HepG2 (cell line): ENCODE data around the gene NAP1L4. TPM values are rescaled to one million over a fixed set of nuclear protein-coding genes. Genes with fewer than 3 reads are reported as not detected.

Experiments
- AGO2 ChIP-seq: fragments of 200-400 bp; formaldehyde crosslinking; optimal IDR thresholded peaks from 2 replicates; pipeline ENCODE3; 2017; ENCODE audit warnings: mild to moderate bottlenecking, low read depth, low read length, moderate library complexity
- ATF7-NPFF ChIP-seq: sonication (generic); formaldehyde crosslinking; IDR thresholded peaks from 2 replicates; pipeline ENCODE4 v1.8.1; 2023; ENCODE audit warnings: mild to moderate bottlenecking, low read depth, missing genetic modification reagents, moderate library complexity
- FOSL2 ChIP-seq: sonication (generic); formaldehyde crosslinking; IDR thresholded peaks from 2 replicates; pipeline ENCODE4 v1.4.0; 2020; ENCODE audit warnings: missing genetic modification reagents
- HIC2 ChIP-seq: sonication (generic); formaldehyde crosslinking; IDR thresholded peaks from 2 replicates; pipeline ENCODE4 v1.9.0; 2022; ENCODE audit warnings: low read depth, missing genetic modification reagents
- HOMEZ ChIP-seq: IDR thresholded peaks from 2 replicates; pipeline ENCODE4 v1.6.1; 2016; ENCODE audit warnings: low read depth
- MAFF ChIP-seq: IDR thresholded peaks from 2 replicates; pipeline ENCODE4 v1.6.1; 2011; ENCODE audit warnings: low read depth, low read length, improper control_type of control experiment
- MAFK ChIP-seq, 2 experiments: IDR thresholded peaks in 1 of 2; conservative IDR thresholded peaks in 1 of 2; 2 replicates each; pipeline ENCODE4 v1.6.1; 2011; ENCODE audit warnings: improper control_type of control experiment in 2 of 2, low read length in 2 of 2
- MTF2 ChIP-seq: sonication (generic); formaldehyde crosslinking; IDR thresholded peaks from 2 replicates; pipeline ENCODE4 v1.5.0; 2020; ENCODE audit warnings: missing genetic modification reagents, borderline replicate concordance
- MXD3 ChIP-seq: IDR thresholded peaks from 2 replicates; pipeline ENCODE4 v1.6.1; 2016; ENCODE audit warnings: mild to moderate bottlenecking, missing biosample characterization, missing genetic modification reagents
- MYC ChIP-seq: sonication (generic); formaldehyde crosslinking; IDR thresholded peaks from 2 replicates; pipeline ENCODE4 v1.9.0; 2021; ENCODE audit warnings: missing genetic modification reagents, borderline replicate concordance
- NFE2 ChIP-seq: sonication (generic); formaldehyde crosslinking; IDR thresholded peaks from 2 replicates; pipeline ENCODE4 v1.4.0; 2020; ENCODE audit warnings: missing genetic modification reagents
- NFE2L2 ChIP-seq: fragments of 150-350 bp; IDR thresholded peaks from 2 replicates; pipeline ENCODE4 v1.6.1; 2014; ENCODE audit warnings: low read length
- NRL ChIP-seq: sonication (generic); formaldehyde crosslinking; IDR thresholded peaks from 2 replicates; pipeline ENCODE4 v1.5.0; 2020; ENCODE audit warnings: missing genetic modification reagents, mild to moderate bottlenecking, moderate library complexity, borderline replicate concordance
- PBX2 ChIP-seq: IDR thresholded peaks from 2 replicates; pipeline ENCODE4 v1.6.1; 2016; ENCODE audit warnings: control low read depth
- POGZ ChIP-seq: sonication (generic); formaldehyde crosslinking; IDR thresholded peaks from 2 replicates; pipeline ENCODE4 v1.4.0; 2020; ENCODE audit warnings: mild to moderate bottlenecking, missing genetic modification reagents
- POLR2A ChIP-seq, 2 experiments: IDR thresholded peaks; 2 replicates each; pipeline ENCODE4 v1.6.1; 2011; ENCODE audit warnings: low read depth in 2 of 2, low read length in 2 of 2, mild to moderate bottlenecking in 1 of 2, moderate library complexity in 1 of 2; ENCODE audit not compliant: insufficient read depth in 1 of 2
- RARA ChIP-seq: IDR thresholded peaks from 2 replicates; pipeline ENCODE4 v1.6.1; 2016; ENCODE audit warnings: missing genetic modification reagents, missing compliant biosample characterization
- SRSF1 ChIP-seq: fragments of 200-400 bp; formaldehyde crosslinking; optimal IDR thresholded peaks from 2 replicates; pipeline ENCODE3; 2017; ENCODE audit warnings: mild to moderate bottlenecking, low read depth, low read length, moderate library complexity
- TEF ChIP-seq: sonication (generic); formaldehyde crosslinking; IDR thresholded peaks from 2 replicates; pipeline ENCODE4 v1.5.0; 2020; ENCODE audit warnings: missing genetic modification reagents
- ZNF326 ChIP-seq: sonication (generic); formaldehyde crosslinking; IDR thresholded peaks from 2 replicates; pipeline ENCODE4 v1.4.0; 2020; ENCODE audit warnings: missing genetic modification reagents, borderline replicate concordance
- ZNF629 ChIP-seq: sonication (generic); formaldehyde crosslinking; conservative IDR thresholded peaks from 2 replicates; pipeline ENCODE4 v1.5.0; 2020; ENCODE audit warnings: missing genetic modification reagents
- ZNF710 ChIP-seq: sonication (generic); formaldehyde crosslinking; IDR thresholded peaks from 2 replicates; pipeline ENCODE4 v1.5.0; 2020; ENCODE audit warnings: mild to moderate bottlenecking, missing genetic modification reagents, borderline replicate concordance
- polyA plus RNA-seq, 8 experiments: library from polyadenylated mRNA; depleted of rRNA in 3 of 8; stranded (reverse) in 7 of 8; unstranded in 1 of 8; fragments of >200 nt; fragmentation: Illumina TruSeq in 4 of 8; extraction: Trizol in 4 of 8; gene quantifications; 2 replicates each; pipeline versions ENCODE4 v1.2.1 to v1.2.3, GENCODE V29; 2011 to 2016; ENCODE audit warnings: low read depth in 4 of 8, missing spikeins in 1 of 8, mixed read lengths in 1 of 8; ENCODE audit not compliant: insufficient read depth in 1 of 8
- total RNA-seq, 5 experiments: library from RNA; depleted of rRNA; stranded (reverse); fragments of >200 nt; fragmentation: Illumina TruSeq; extraction: Trizol; gene quantifications; 2 replicates each; pipeline ENCODE4 v1.2.3, GENCODE V29; 2016; ENCODE audit warnings: low read depth in 1 of 5

NAP1L4 gene
- total and polyA plus RNA-seq, 2 of the 13 experiments (the other 11 are each of a cell fraction or from before 2014, with no cell fraction given): 64.0 to 186 TPM

GRCh38 chr11:2940147-2940920 lies 51.8 kb downstream of the NAP1L4 start (continued):
- TF ChIP-seq NRL (CRISPR knock-in tag) (no peak), MYC (no peak), MAFK (conservative IDR thresholded peaks at IDR 0.05 in 1 of 2, IDR thresholded peaks at IDR 0.05 in 1 of 2; ENCODE audit: low read length in 2 of 2) (peak; percentile 23 to 56; a peak in 2 of 4 replicates), POLR2A (IDR thresholded peaks at IDR 0.05; ENCODE audit: insufficient read depth in 1 of 2, low read depth in 2 of 2, low read length in 2 of 2) (0 out of 4 replicates have a peak, but pooled peaks have one; percentile 23 to 27), NFE2L2 (peak; percentile 62; the same call in 1 of the 2 replicates), HOMEZ (CRISPR knock-in tag) (no peak), MAFF (peak; percentile 56; the same call in 1 of the 2 replicates), POGZ (CRISPR knock-in tag) (no peak), NFE2 (CRISPR knock-in tag) (peak; percentile 70), AGO2 (peak; percentile 70), RARA (CRISPR knock-in tag) (no peak), HIC2 (peak; percentile 30; the same call in 1 of the 2 replicates), ZNF629 (CRISPR knock-in tag) (peak; percentile 47; the same call in 1 of the 2 replicates), TEF (CRISPR knock-in tag) (no peak), ATF7-NPFF (CRISPR knock-in tag) (no peak), MXD3 (CRISPR knock-in tag) (peak; percentile 24; the same call in 1 of the 2 replicates), ZNF326 (CRISPR knock-in tag) (peak; percentile 36; the same call in 1 of the 2 replicates), PBX2 (CRISPR knock-in tag) (peak; percentile 32; the same call in 1 of the 2 replicates), ZNF710 (CRISPR knock-in tag) (no peak), MTF2 (CRISPR knock-in tag) (no peak), FOSL2 (CRISPR knock-in tag) (peak; percentile 70), SRSF1 (peak; percentile 9)
